Measurements from ENCODE around the gene BMPR1B.
A peak's percentile ranks its signal among the peaks of the same experiment; 100 is the strongest.

The BMPR1B gene

GRCh38 chr4:95181243-95181995 is 423.7 kb downstream of the BMPR1B start:
- H3K27ac ChIP-seq (ENCODE audit: insufficient read depth in 1 of 2, low read depth in 1 of 2, low read length in 2 of 2, poor library complexity in 1 of 2, severe bottlenecking in 2 of 2), result no peak overlapping the region
- H3K4me3 ChIP-seq (ENCODE audit: control insufficient read depth in 1 of 7, extremely low read depth in 1 of 7, insufficient read depth in 4 of 7, low read depth in 2 of 7, low read length in 6 of 7), result no peak overlapping the region
- CTCF ChIA-PET, result interaction anchor here (1.4 kb wide), 1 partner anchor 14 kb away, joined by 3 read pairs; no protein-coding TSS in a partner anchor
- peak in 2 of 3 donors; percentile 32 to 50 for DNase-seq
- WGBS (ENCODE audit: insufficient coverage), result 78% methylated on average over 17 of the region's 18 CpGs
- H3K4me1 ChIP-seq (ENCODE audit: control extremely low read depth in 1 of 4, control insufficient read depth in 4 of 4, insufficient read depth in 4 of 4, low read length in 3 of 4), result no peaks in the 10 kb centered on the region
- H3K9me3 ChIP-seq (ENCODE audit: control extremely low read depth in 1 of 5, control insufficient read depth in 4 of 5, insufficient read depth in 2 of 5, low read depth in 1 of 5, low read length in 4 of 5), result no peaks in the 10 kb centered on the region
- no peaks in the 10 kb centered on the region for H3K27me3 ChIP-seq (replicated peaks in 2 of 5; ENCODE audit: control insufficient read depth in 4 of 5, insufficient read depth in 5 of 5, low read length in 4 of 5)
- POLR2A ChIA-PET, result no interaction called here
- no peaks in the 10 kb centered on the region for H3K36me3 ChIP-seq (ENCODE audit: control insufficient read depth in 4 of 4, insufficient read depth in 4 of 4, low read length in 3 of 4)

GRCh38 chr4:95181996-95182306 is 424.2 kb downstream of the BMPR1B start:
- 89% methylated on average over 1 of the region's 2 CpGs for WGBS (ENCODE audit: insufficient coverage)
- DNase-seq, result no peak
- POLR2A ChIA-PET, result no interaction called here
- Histone ChIP-seq H3K4me3 (ENCODE audit: control insufficient read depth in 1 of 7, extremely low read depth in 1 of 7, insufficient read depth in 4 of 7, low read depth in 2 of 7, low read length in 6 of 7) (no peak overlapping the region), H3K4me1 (ENCODE audit: control extremely low read depth in 1 of 4, control insufficient read depth in 4 of 4, insufficient read depth in 4 of 4, low read length in 3 of 4) (no peaks in the 10 kb centered on the region), H3K27ac (ENCODE audit: insufficient read depth in 1 of 2, low read depth in 1 of 2, low read length in 2 of 2, poor library complexity in 1 of 2, severe bottlenecking in 2 of 2) (no peak overlapping the region), H3K9me3 (ENCODE audit: control extremely low read depth in 1 of 5, control insufficient read depth in 4 of 5, insufficient read depth in 2 of 5, low read depth in 1 of 5, low read length in 4 of 5) (no peaks in the 10 kb centered on the region), H3K36me3 (ENCODE audit: control insufficient read depth in 4 of 4, insufficient read depth in 4 of 4, low read length in 3 of 4) (no peaks in the 10 kb centered on the region), H3K27me3 (replicated peaks in 2 of 5; ENCODE audit: control insufficient read depth in 4 of 5, insufficient read depth in 5 of 5, low read length in 4 of 5) (no peaks in the 10 kb centered on the region)
- CTCF ChIA-PET, result interaction anchor here (1.4 kb wide), 1 partner anchor 15 kb away, joined by 3 read pairs; no protein-coding TSS in a partner anchor

DNA sequence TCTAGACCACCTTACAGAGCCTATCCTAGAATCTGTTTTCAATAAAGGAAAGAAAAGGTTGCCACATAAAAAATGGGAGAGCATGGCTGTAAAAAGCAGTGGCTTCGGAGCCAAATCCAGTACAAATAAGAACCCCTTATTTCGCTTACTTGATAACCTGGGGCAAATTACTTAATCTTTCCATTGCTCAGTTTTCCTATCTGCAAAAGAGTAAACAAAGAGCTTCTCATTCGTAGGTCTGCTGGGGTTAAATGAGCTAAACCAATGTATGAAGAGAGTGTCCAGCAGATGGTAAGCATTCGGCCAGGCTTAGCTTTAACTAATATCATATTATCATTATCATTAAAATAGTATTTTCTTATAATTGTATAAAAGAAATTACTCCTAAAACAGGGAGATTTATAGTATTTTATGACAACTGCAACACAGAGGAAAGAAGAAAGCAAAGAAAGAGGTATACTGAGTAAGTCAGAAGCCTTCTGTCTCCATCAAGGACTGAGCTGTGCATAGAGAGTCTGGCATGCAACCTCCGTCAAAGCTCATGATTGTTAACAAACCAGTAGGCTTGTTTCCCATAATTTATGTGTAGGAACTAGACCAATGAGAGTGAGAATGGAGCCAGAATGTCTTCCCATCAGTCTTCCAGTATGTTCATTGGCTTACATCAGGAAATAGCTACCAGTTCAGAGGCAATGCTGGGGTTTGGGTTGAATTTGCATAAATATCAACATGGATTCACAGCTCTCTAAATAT is 426.1 kb downstream of the BMPR1B start:
- H3K9me3 ChIP-seq (ENCODE audit: control extremely low read depth in 1 of 5, control insufficient read depth in 4 of 5, insufficient read depth in 2 of 5, low read depth in 1 of 5, low read length in 4 of 5), result peaks cover 0 to under 1% (median 0%) of the 10 kb centered on the region in 5 experiments
- H3K36me3 ChIP-seq (ENCODE audit: control insufficient read depth in 4 of 4, insufficient read depth in 4 of 4, low read length in 3 of 4), result no peaks in the 10 kb centered on the region
- H3K27me3 ChIP-seq (replicated peaks in 2 of 5; ENCODE audit: control insufficient read depth in 4 of 5, insufficient read depth in 5 of 5, low read length in 4 of 5), result no peaks in the 10 kb centered on the region
- H3K27ac ChIP-seq (ENCODE audit: insufficient read depth in 1 of 2, low read depth in 1 of 2, low read length in 2 of 2, poor library complexity in 1 of 2, severe bottlenecking in 2 of 2), result no peak overlapping the region
- POLR2A ChIA-PET, result no interaction called here
- H3K4me3 ChIP-seq (ENCODE audit: control insufficient read depth in 1 of 7, extremely low read depth in 1 of 7, insufficient read depth in 4 of 7, low read depth in 2 of 7, low read length in 6 of 7), result no peak overlapping the region
- no peaks in the 10 kb centered on the region for H3K4me1 ChIP-seq (ENCODE audit: control extremely low read depth in 1 of 4, control insufficient read depth in 4 of 4, insufficient read depth in 4 of 4, low read length in 3 of 4)
- CTCF ChIA-PET, result no interaction called here
- DNase-seq, result no peak
- WGBS (ENCODE audit: insufficient coverage), result 100% methylated on average over 2 of the region's 5 CpGs

GRCh38 chr4:95186666-95187065 is 428.9 kb downstream of the BMPR1B start:
- Histone ChIP-seq H3K27ac (ENCODE audit: insufficient read depth in 1 of 2, low read depth in 1 of 2, low read length in 2 of 2, poor library complexity in 1 of 2, severe bottlenecking in 2 of 2) (no peak overlapping the region), H3K4me1 (ENCODE audit: control extremely low read depth in 1 of 4, control insufficient read depth in 4 of 4, insufficient read depth in 4 of 4, low read length in 3 of 4) (no peaks in the 10 kb centered on the region), H3K9me3 (ENCODE audit: control extremely low read depth in 1 of 5, control insufficient read depth in 4 of 5, insufficient read depth in 2 of 5, low read depth in 1 of 5, low read length in 4 of 5) (peaks cover 0 to 3% (median 0%) of the 10 kb centered on the region in 5 experiments), H3K27me3 (replicated peaks in 2 of 5; ENCODE audit: control insufficient read depth in 4 of 5, insufficient read depth in 5 of 5, low read length in 4 of 5) (no peaks in the 10 kb centered on the region), H3K36me3 (ENCODE audit: control insufficient read depth in 4 of 4, insufficient read depth in 4 of 4, low read length in 3 of 4) (no peaks in the 10 kb centered on the region), H3K4me3 (ENCODE audit: control insufficient read depth in 1 of 7, extremely low read depth in 1 of 7, insufficient read depth in 4 of 7, low read depth in 2 of 7, low read length in 6 of 7) (no peak overlapping the region)
- DNase-seq, result no peak
- CTCF ChIA-PET, result no interaction called here
- POLR2A ChIA-PET, result no interaction called here
- 100% methylated on average over 2 of the region's 8 CpGs for WGBS (ENCODE audit: insufficient coverage)

DNA sequence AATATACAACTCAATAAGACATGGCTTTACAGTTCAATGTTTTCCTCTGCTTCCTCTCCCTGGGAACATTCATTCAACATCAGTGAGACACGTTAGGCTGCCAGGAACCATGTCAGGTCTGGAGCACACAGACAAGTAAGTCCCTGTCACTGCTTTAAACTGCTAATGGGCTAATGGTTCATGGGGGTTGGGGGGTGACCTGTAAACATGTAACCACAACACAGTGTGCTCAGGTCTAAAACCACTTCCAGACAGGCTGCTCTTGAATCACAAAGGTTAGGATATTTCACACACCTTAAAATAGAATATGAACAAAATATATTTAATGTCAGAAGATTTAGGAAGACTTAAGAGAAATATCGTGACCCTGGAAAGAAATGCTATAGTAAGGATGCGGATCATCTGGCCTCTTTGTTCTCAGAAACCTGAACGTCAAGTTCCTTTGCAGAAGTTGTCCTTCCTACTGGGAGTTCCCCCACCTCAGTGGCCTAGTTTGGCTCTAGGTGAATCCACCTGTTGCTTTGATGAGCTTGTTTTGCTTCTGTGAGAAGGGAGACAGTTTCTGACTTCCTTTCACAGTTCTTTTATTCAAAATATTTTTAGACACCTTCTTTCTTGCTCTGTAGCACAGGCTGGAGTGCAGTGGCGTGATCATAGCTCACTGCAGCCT is 431.1 kb downstream of the BMPR1B start:
- POLR2A ChIA-PET, result no interaction called here
- no peak for DNase-seq
- H3K4me3 ChIP-seq (ENCODE audit: control insufficient read depth in 1 of 7, extremely low read depth in 1 of 7, insufficient read depth in 4 of 7, low read depth in 2 of 7, low read length in 6 of 7), result no peak overlapping the region
- WGBS (ENCODE audit: insufficient coverage), result 88% methylated on average over 4 of the region's 5 CpGs
- no peak overlapping the region for H3K27ac ChIP-seq (ENCODE audit: insufficient read depth in 1 of 2, low read depth in 1 of 2, low read length in 2 of 2, poor library complexity in 1 of 2, severe bottlenecking in 2 of 2)
- H3K4me1 ChIP-seq (ENCODE audit: control extremely low read depth in 1 of 4, control insufficient read depth in 4 of 4, insufficient read depth in 4 of 4, low read length in 3 of 4), result no peaks in the 10 kb centered on the region
- CTCF ChIA-PET, result no interaction called here
- peaks cover 0 to 3% (median 0%) of the 10 kb centered on the region in 5 experiments for H3K9me3 ChIP-seq (ENCODE audit: control extremely low read depth in 1 of 5, control insufficient read depth in 4 of 5, insufficient read depth in 2 of 5, low read depth in 1 of 5, low read length in 4 of 5)
- no peaks in the 10 kb centered on the region for H3K36me3 ChIP-seq (ENCODE audit: control insufficient read depth in 4 of 4, insufficient read depth in 4 of 4, low read length in 3 of 4)
- no peaks in the 10 kb centered on the region for H3K27me3 ChIP-seq (replicated peaks in 2 of 5; ENCODE audit: control insufficient read depth in 4 of 5, insufficient read depth in 5 of 5, low read length in 4 of 5)

DNA sequence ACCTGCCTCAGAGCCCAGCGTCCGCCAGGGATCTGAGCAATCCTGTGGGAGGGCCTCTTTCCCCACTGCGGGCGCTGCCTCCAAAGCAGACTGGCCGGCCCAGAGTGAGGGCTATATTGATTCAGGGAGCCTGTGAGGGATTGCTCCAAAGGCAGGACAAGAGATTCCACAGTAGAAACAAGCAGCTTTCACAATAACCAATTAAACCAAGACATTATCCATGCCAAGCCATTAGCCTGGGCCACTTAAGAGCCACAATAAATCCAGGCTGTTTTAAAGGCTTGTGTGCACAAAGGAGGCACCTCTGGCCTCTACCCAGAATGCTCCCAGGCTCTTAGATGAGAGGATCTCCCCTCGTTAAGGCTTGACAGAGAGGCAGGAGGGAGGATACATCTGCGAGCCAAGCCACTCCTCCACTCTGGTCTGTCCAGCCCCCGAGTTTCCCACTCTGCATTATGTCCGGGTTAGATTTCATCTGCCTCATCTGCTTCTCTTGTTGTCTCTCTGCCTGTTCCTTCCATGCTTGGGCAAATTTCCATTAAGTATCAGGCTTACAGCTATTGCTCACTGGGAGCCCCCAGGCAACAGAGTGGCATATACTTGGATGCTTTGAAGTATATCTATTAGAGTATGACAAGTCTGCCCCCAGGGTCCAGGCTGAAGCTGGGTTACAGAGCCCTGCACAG is 433.1 kb downstream of the BMPR1B start:
- DNase-seq, result no peak
- H3K4me1 ChIP-seq (ENCODE audit: control extremely low read depth in 1 of 4, control insufficient read depth in 4 of 4, insufficient read depth in 4 of 4, low read length in 3 of 4), result no peaks in the 10 kb centered on the region
- H3K27me3 ChIP-seq (replicated peaks in 2 of 5; ENCODE audit: control insufficient read depth in 4 of 5, insufficient read depth in 5 of 5, low read length in 4 of 5), result no peaks in the 10 kb centered on the region
- no peak overlapping the region for H3K4me3 ChIP-seq (ENCODE audit: control insufficient read depth in 1 of 7, extremely low read depth in 1 of 7, insufficient read depth in 4 of 7, low read depth in 2 of 7, low read length in 6 of 7)
- no peaks in the 10 kb centered on the region for H3K36me3 ChIP-seq (ENCODE audit: control insufficient read depth in 4 of 4, insufficient read depth in 4 of 4, low read length in 3 of 4)
- no peak overlapping the region for H3K27ac ChIP-seq (ENCODE audit: insufficient read depth in 1 of 2, low read depth in 1 of 2, low read length in 2 of 2, poor library complexity in 1 of 2, severe bottlenecking in 2 of 2)
- ChIA-PET CTCF (no interaction called here), POLR2A (no interaction called here)
- 96% methylated on average over 9 of the region's 9 CpGs for WGBS (ENCODE audit: insufficient coverage)
- peaks cover 0 to 3% (median 0%) of the 10 kb centered on the region in 5 experiments for H3K9me3 ChIP-seq (ENCODE audit: control extremely low read depth in 1 of 5, control insufficient read depth in 4 of 5, insufficient read depth in 2 of 5, low read depth in 1 of 5, low read length in 4 of 5)
